SK-N-SH (cell line): Measurements from ENCODE around the gene SLC6A2. TPM values are rescaled to one million over a fixed set of nuclear protein-coding genes. Genes with fewer than 3 reads are reported as not detected.

Source experiments
- CTCF ChIA-PET: fragments of 300-600, 350-600 bp; formaldehyde crosslinking; extraction: SDS; loops from one replicate; lab custom pipeline; 2021; lab: Yijun Ruan, JAX
- POLR2A ChIA-PET: fragments of 350-600 bp; sonication (Branson Sonifier 250); formaldehyde crosslinking; extraction: SDS; loops from one replicate; lab custom pipeline; 2020; ENCODE audit warnings: antibody characterized with exemption, inconsistent platforms; lab: Yijun Ruan, JAX
- DNase-seq: peaks from one replicate; pipeline ENCODE4 v3.0.0; 2012
- H2AFZ ChIP-seq: fragments of 200-600 bp; sonication (generic); 2 replicates; pipeline ENCODE4 v1.8.1; 2016; ENCODE audit warnings: antibody characterized with exemption, mild to moderate bottlenecking, low read depth
- H3F3A ChIP-seq: fragments of 200-600 bp; sonication (generic); replicated peaks from 2 replicates; pipeline ENCODE3; 2016; ENCODE audit warnings: antibody characterized with exemption, mild to moderate bottlenecking; ENCODE audit not compliant: insufficient read depth
- H3K27ac ChIP-seq, 2 experiments: fragments of 200-500 bp in 1 of 2; fragments of 200-600 bp in 1 of 2; sonication (Bioruptor generic) in 1 of 2; sonication (generic), shearing (Covaris generic) in 1 of 2; 2 replicates each; pipeline versions ENCODE4 v1.5.1 to v1.6.1; 2014 to 2016; ENCODE audit warnings: low read depth in 2 of 2, inconsistent platforms in 1 of 2, low read length in 1 of 2, mild to moderate bottlenecking in 1 of 2, mixed read lengths in 1 of 2
- H3K27me3 ChIP-seq: fragments of 200-600 bp; sonication (generic), shearing (Covaris generic); 2 replicates; pipeline ENCODE4 v1.6.1; 2016; ENCODE audit warnings: mixed run types; ENCODE audit not compliant: insufficient read depth
- H3K36me3 ChIP-seq, 2 experiments: fragments of 200-500 bp in 1 of 2; fragments of 200-600 bp in 1 of 2; sonication (Bioruptor generic) in 1 of 2; sonication (generic) in 1 of 2; replicated peaks in 1 of 2; 2 replicates each; pipeline versions ENCODE3 to v1.5.1; 2014 to 2016; ENCODE audit warnings: low read length in 1 of 2, mild to moderate bottlenecking in 1 of 2; ENCODE audit not compliant: insufficient read depth in 2 of 2, control insufficient read depth in 1 of 2
- H3K4me1 ChIP-seq, 2 experiments: fragments of 200-500 bp in 1 of 2; fragments of 200-600 bp in 1 of 2; sonication (Bioruptor generic) in 1 of 2; sonication (generic), shearing (Covaris generic) in 1 of 2; 2 replicates each; pipeline versions ENCODE4 v1.5.1 to v1.6.1; 2014 to 2016; ENCODE audit warnings: low read depth in 1 of 2, low read length in 1 of 2, mixed run types in 1 of 2; ENCODE audit not compliant: insufficient read depth in 2 of 2, control insufficient read depth in 1 of 2
- H3K4me2 ChIP-seq: fragments of 200-600 bp; sonication (generic), shearing (Covaris generic); 2 replicates; pipeline ENCODE4 v1.6.1; 2017; ENCODE audit warnings: mixed run types
- H3K4me3 ChIP-seq, 2 experiments: fragments of 200-500 bp in 1 of 2; fragments of 200-600 bp in 1 of 2; sonication (Bioruptor generic) in 1 of 2; sonication (generic), shearing (Covaris generic) in 1 of 2; 2 replicates each; pipeline versions ENCODE4 v1.5.1 to v1.8.1; 2014 to 2016; ENCODE audit warnings: low read depth in 2 of 2, inconsistent platforms in 1 of 2, low read length in 1 of 2, mild to moderate bottlenecking in 1 of 2, mixed read lengths in 1 of 2, moderate library complexity in 1 of 2
- H3K79me2 ChIP-seq: fragments of 200-600 bp; sonication (generic); 2 replicates; pipeline ENCODE4 v1.8.1; 2017; ENCODE audit warnings: mild to moderate bottlenecking; ENCODE audit not compliant: insufficient read depth
- H3K9ac ChIP-seq: fragments of 200-600 bp; sonication (generic); 2 replicates; pipeline ENCODE4 v1.6.1; 2017; ENCODE audit warnings: mixed run types
- H3K9me2 ChIP-seq: fragments of 200-600 bp; sonication (generic); 2 replicates; pipeline ENCODE4 v1.6.1; 2017; ENCODE audit warnings: mixed run types
- H3K9me3 ChIP-seq: fragments of 200-600 bp; sonication (generic); 2 replicates; pipeline ENCODE4 v1.6.1; 2017; ENCODE audit warnings: mixed run types, mild to moderate bottlenecking, moderate library complexity
- H4K20me1 ChIP-seq: fragments of 200-600 bp; sonication (generic); 2 replicates; pipeline ENCODE4 v1.6.1; 2017; ENCODE audit warnings: mild to moderate bottlenecking, mixed run types; ENCODE audit not compliant: insufficient read depth
- CHD2 ChIP-seq: fragments of 150-350 bp; IDR thresholded peaks from 2 replicates; pipeline ENCODE4 v1.6.1; 2018; ENCODE audit warnings: low read length; ENCODE audit not compliant: partially characterized antibody
- CTCF ChIP-seq: fragments of 200-600 bp; sonication (generic); IDR thresholded peaks from 2 replicates; pipeline ENCODE4 v1.6.1; 2017; ENCODE audit warnings: antibody characterized with exemption, mild to moderate bottlenecking, moderate library complexity
- ELF1 ChIP-seq: IDR thresholded peaks from 2 replicates; pipeline ENCODE4 v1.4.0; 2012
- EP300 ChIP-seq, 2 experiments: IDR thresholded peaks; 2 replicates each; pipeline versions ENCODE4 v1.4.0 to v1.6.1; 2012; ENCODE audit warnings: borderline replicate concordance in 1 of 2, low read depth in 1 of 2, low read length in 1 of 2
- FOSL2 ChIP-seq: IDR thresholded peaks from 2 replicates; pipeline ENCODE4 v1.4.0; 2012; ENCODE audit warnings: low read depth, mild to moderate bottlenecking, moderate library complexity, borderline replicate concordance
- FOXM1 ChIP-seq: IDR thresholded peaks from 2 replicates; pipeline ENCODE4 v1.4.0; 2012; ENCODE audit warnings: low read depth, mild to moderate bottlenecking
- GABPA ChIP-seq: IDR thresholded peaks from 2 replicates; pipeline ENCODE4 v1.4.0; 2012; ENCODE audit warnings: low read depth, mild to moderate bottlenecking
- MXI1 ChIP-seq: IDR thresholded peaks from 2 replicates; pipeline ENCODE4 v1.6.1; 2012; ENCODE audit warnings: mild to moderate bottlenecking, low read depth, low read length, improper control_type of control experiment
- RAD21 ChIP-seq: IDR thresholded peaks from 2 replicates; pipeline ENCODE4 v1.6.1; 2012; ENCODE audit warnings: mild to moderate bottlenecking, low read length
- USF1 ChIP-seq: IDR thresholded peaks from 2 replicates; pipeline ENCODE4 v1.4.0; 2012; ENCODE audit warnings: low read depth, borderline replicate concordance
- USF2 ChIP-seq: fragments of 150-350 bp; IDR thresholded peaks from 2 replicates; pipeline ENCODE4 v1.6.1; 2017; ENCODE audit warnings: antibody characterized with exemption, low read length, low read depth, borderline replicate concordance
- YY1 ChIP-seq: IDR thresholded peaks from 2 replicates; pipeline ENCODE4 v1.4.0; 2012; ENCODE audit warnings: low read depth, mild to moderate bottlenecking
- WGBS: methylation state at CpG from one replicate; pipeline ENCODE4 v1.1.6; 2017; ENCODE audit warnings: low lambda C conversion rate; 5-methylcytosine and 5-hydroxymethylcytosine counted together
- polyA plus RNA-seq, 3 experiments: library from polyadenylated mRNA; depleted of rRNA; stranded (reverse); fragments of >200 nt; gene quantifications; 2 replicates each; pipeline ENCODE4 v1.2.3, GENCODE V29; 2012

SLC6A2 gene
- polyA plus RNA-seq, 1 of the 3 experiments (the other 2 are of a cell fraction) = 3.3 TPM

GRCh38 chr16:55737966-55738365, 82.2 kb downstream of the SLC6A2 start:
- H3K9me2 ChIP-seq = no peaks in the 10 kb centered on the region
- CTCF ChIA-PET = no interaction called here
- 52% methylated on average over 9 of the region's 9 CpGs for WGBS
- TF ChIP-seq USF1 (no peak), CTCF (no peak), YY1 (no peak)
- TF ChIP-seq, all 33 proteins: peak for 0
- no peaks in the 10 kb centered on the region for H3F3A ChIP-seq
- H3K9me3 ChIP-seq = no peaks in the 10 kb centered on the region
- no peaks in the 10 kb centered on the region; a peak in 1 of 4 replicates for H3K4me1 ChIP-seq
- H4K20me1 ChIP-seq = no peaks in the 10 kb centered on the region
- H3K9ac ChIP-seq = no peak overlapping the region
- no peaks in the 10 kb centered on the region for H3K79me2 ChIP-seq
- no peak overlapping the region for H2AFZ ChIP-seq
- no peaks in the 10 kb centered on the region; the same call in 1 of the 2 replicates for H3K27me3 ChIP-seq
- no peaks in the 10 kb centered on the region for H3K36me3 ChIP-seq
- POLR2A ChIA-PET = no interaction called here
- H3K27ac ChIP-seq = no peak overlapping the region
- no peak overlapping the region for H3K4me3 ChIP-seq
- H3K4me2 ChIP-seq = no peak overlapping the region
- DNase-seq = no peak

GRCh38 chr16:55746081-55746480, 90.3 kb downstream of the SLC6A2 start:
- Histone ChIP-seq H3K27me3 (no peaks in the 10 kb centered on the region), H3F3A (no peaks in the 10 kb centered on the region), H3K4me1 (no peaks in the 10 kb centered on the region), H3K9me3 (no peaks in the 10 kb centered on the region), H3K9ac (no peak overlapping the region), H3K9me2 (no peaks in the 10 kb centered on the region), H3K4me3 (no peak overlapping the region), H3K79me2 (no peaks in the 10 kb centered on the region), H3K36me3 (no peaks in the 10 kb centered on the region), H2AFZ (no peak overlapping the region), H4K20me1 (no peaks in the 10 kb centered on the region), H3K4me2 (no peak overlapping the region), H3K27ac (no peak overlapping the region)
- DNase-seq = no peak
- TF ChIP-seq CHD2 (no peak), FOSL2 (no peak), EP300 (IDR thresholded peaks at IDR 0.05; ENCODE audit: borderline replicate concordance in 1 of 2, low read depth in 1 of 2, low read length in 1 of 2) (no peak), MXI1 (no peak), GABPA (no peak), FOXM1 (no peak), USF2 (no peak), ELF1 (no peak), RAD21 (no peak)
- POLR2A ChIA-PET = no interaction called here
- CTCF ChIA-PET = no interaction called here
- WGBS = 29% methylated on average over 4 of the region's 4 CpGs
